Measurements from ENCODE around the gene DNTT.

DNA sequence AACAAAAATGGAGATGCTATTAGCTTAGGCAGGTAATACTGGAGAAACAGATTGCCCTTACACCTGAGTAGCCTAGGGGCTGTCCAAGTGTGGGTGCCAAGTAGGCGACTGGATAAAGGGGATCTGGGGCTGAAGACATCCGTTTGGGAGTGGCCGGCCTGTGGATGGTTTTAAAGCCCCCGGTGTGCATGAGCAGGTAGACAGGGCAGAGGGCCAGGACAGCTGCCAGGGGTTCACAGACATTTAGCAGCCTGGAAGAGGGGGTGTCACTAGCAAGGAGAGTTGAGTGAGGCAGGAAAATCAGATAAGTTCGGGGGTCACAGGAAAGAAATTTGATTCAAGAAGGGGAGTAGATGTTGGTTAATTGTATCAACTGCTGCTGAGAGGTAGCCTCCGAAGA is 56.1 kb downstream of the DNTT start:
- TF ChIP-seq, protein P1, sequence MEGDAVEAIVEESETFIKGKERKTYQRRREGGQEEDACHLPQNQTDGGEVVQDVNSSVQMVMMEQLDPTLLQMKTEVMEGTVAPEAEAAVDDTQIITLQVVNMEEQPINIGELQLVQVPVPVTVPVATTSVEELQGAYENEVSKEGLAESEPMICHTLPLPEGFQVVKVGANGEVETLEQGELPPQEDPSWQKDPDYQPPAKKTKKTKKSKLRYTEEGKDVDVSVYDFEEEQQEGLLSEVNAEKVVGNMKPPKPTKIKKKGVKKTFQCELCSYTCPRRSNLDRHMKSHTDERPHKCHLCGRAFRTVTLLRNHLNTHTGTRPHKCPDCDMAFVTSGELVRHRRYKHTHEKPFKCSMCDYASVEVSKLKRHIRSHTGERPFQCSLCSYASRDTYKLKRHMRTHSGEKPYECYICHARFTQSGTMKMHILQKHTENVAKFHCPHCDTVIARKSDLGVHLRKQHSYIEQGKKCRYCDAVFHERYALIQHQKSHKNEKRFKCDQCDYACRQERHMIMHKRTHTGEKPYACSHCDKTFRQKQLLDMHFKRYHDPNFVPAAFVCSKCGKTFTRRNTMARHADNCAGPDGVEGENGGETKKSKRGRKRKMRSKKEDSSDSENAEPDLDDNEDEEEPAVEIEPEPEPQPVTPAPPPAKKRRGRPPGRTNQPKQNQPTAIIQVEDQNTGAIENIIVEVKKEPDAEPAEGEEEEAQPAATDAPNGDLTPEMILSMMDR (IDR thresholded peaks at IDR 0.05) = no peak
- no peak for TF ChIP-seq POLR2A (IDR thresholded peaks at IDR 0.05)

All from Peyer's patch (tissue), 4 donors.